ENCODE data around the gene NELFA. TPM values are rescaled to one million over a fixed set of nuclear protein-coding genes. Genes with fewer than 3 reads are reported as not detected.

The NELFA gene
- total and polyA plus RNA-seq, 10 of the 15 experiments (the other 5 are each of a cell fraction or from before 2014, with no cell fraction given) = 0.39 to 38.6 (median 16.7) TPM

DNA sequence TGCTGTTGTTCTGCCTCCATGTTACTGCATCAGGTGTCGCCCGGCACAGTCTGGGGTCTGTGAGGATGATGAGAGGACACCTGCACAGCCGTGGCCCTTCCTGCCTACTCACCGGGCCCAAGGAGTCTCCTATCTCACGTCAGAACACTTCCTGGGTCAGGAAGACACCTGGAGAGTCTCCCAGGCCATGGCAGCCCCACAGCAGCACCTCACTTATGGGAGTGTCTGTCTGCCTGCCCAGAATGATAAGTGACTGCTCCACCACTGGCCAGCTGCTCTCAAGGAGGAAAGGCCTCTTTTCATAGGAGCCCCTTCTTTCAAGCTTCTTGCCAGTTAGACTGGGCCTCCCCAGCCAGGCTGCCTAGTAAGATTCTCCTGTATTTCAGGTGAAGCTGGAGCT lies 56.1 kb downstream of the NELFA start:
- Histone ChIP-seq H3K79me2 (ENCODE audit: control insufficient read depth, insufficient read depth, low read length) (no peaks in the 10 kb centered on the region), H3K27ac (ENCODE audit: control insufficient read depth, insufficient read depth) (no peak overlapping the region), H3K4me2 (ENCODE audit: control insufficient read depth, insufficient read depth) (no peak overlapping the region), H3K9me3 (replicated peaks; ENCODE audit: control insufficient read depth, insufficient read depth, low read length) (no peaks in the 10 kb centered on the region), H3K4me3 (no peak overlapping the region), H3K9ac (ENCODE audit: control insufficient read depth, insufficient read depth, low read length) (no peak overlapping the region), H3K4me1 (ENCODE audit: control insufficient read depth, insufficient read depth, low read length) (no peaks in the 10 kb centered on the region), H4K20me1 (ENCODE audit: control insufficient read depth, insufficient read depth) (no peaks in the 10 kb centered on the region), H3K27me3 (replicated peaks in 1 of 2; ENCODE audit: control insufficient read depth in 2 of 2, insufficient read depth in 2 of 2, low read length in 1 of 2) (no peaks in the 10 kb centered on the region), H2AFZ (ENCODE audit: control insufficient read depth, low read depth, low read length) (no peak overlapping the region), H3K36me3 (ENCODE audit: control insufficient read depth in 2 of 2, insufficient read depth in 2 of 2, low read length in 1 of 2) (peaks cover 21 to 29% of the 10 kb centered on the region in 2 experiments)
- FAIRE-seq (no peak), DNase-seq (ENCODE audit: low read depth, low spot score) (no peak), ATAC-seq (no peak)
- no TSS peak for BruUV-seq (replicated peaks)
- 92% methylated on average over 5 of the region's 5 CpGs for WGBS (ENCODE audit: insufficient coverage, insufficient replicate concordance, low lambda C conversion rate, missing lambda C conversion rate)
- ChIA-PET POLR2A (no interaction called here), CTCF (no interaction called here), SMC1A (ENCODE audit: uncharacterized antibody, unreplicated experiment) (no interaction called here), RAD21 (ENCODE audit: unreplicated experiment) (no interaction called here)
- TF ChIP-seq, protein P1, sequence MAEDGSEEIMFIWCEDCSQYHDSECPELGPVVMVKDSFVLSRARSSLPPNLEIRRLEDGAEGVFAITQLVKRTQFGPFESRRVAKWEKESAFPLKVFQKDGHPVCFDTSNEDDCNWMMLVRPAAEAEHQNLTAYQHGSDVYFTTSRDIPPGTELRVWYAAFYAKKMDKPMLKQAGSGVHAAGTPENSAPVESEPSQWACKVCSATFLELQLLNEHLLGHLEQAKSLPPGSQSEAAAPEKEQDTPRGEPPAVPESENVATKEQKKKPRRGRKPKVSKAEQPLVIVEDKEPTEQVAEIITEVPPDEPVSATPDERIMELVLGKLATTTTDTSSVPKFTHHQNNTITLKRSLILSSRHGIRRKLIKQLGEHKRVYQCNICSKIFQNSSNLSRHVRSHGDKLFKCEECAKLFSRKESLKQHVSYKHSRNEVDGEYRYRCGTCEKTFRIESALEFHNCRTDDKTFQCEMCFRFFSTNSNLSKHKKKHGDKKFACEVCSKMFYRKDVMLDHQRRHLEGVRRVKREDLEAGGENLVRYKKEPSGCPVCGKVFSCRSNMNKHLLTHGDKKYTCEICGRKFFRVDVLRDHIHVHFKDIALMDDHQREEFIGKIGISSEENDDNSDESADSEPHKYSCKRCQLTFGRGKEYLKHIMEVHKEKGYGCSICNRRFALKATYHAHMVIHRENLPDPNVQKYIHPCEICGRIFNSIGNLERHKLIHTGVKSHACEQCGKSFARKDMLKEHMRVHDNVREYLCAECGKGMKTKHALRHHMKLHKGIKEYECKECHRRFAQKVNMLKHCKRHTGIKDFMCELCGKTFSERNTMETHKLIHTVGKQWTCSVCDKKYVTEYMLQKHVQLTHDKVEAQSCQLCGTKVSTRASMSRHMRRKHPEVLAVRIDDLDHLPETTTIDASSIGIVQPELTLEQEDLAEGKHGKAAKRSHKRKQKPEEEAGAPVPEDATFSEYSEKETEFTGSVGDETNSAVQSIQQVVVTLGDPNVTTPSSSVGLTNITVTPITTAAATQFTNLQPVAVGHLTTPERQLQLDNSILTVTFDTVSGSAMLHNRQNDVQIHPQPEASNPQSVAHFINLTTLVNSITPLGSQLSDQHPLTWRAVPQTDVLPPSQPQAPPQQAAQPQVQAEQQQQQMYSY (CRISPR knock-in tag; IDR thresholded peaks at IDR 0.05) = no peak
- peak; percentile 16; the same call in 1 of the 2 replicates for TF ChIP-seq POLR2A (IDR thresholded peaks at IDR 0.05; ENCODE audit: low read depth, low read length)
- TF ChIP-seq CUX1 (IDR thresholded peaks at IDR 0.05; ENCODE audit: insufficient replicate concordance, low read depth, low read length) = no peak
- in situ Hi-C loops (cut with MboI) (no loop called here), intact Hi-C loops (cut with micrococcal nuclease; ENCODE audit: unreplicated experiment) (no loop called here)

All from GM12878 (cell line).